GM12873 (cell line): ENCODE measurements around the gene GSAP.

Experiments used
- CTCF ChIP-seq: IDR thresholded peaks from 2 replicates; pipeline ENCODE4 v1.5.1; 2012; ENCODE audit warnings: low read depth, mild to moderate bottlenecking, moderate library complexity, low read length, control low read depth; ENCODE audit not compliant: insufficient read depth; ENCODE audit errors: missing control alignments

Gene GSAP

GRCh38 chr7:77425101-77426051 is 9.2 kb upstream of the GSAP start:
- TF ChIP-seq CTCF, result no peak

- TF ChIP-seq CTCF, result no peak
Measured at GRCh38 chr7:77422500-77422899, 6.4 kb upstream of the GSAP start.

- TF ChIP-seq CTCF, result no peak
Measured at GRCh38 chr7:77420986-77421672, 5.0 kb upstream of the GSAP start.

GRCh38 chr7:77420438-77420837 is 4.3 kb upstream of the GSAP start:
- TF ChIP-seq CTCF, result no peak

GRCh38 chr7:77419102-77419501 is 3.0 kb upstream of the GSAP start:
- TF ChIP-seq CTCF, result no peak

GRCh38 chr7:77417801-77418200 is 1.7 kb upstream of the GSAP start:
- no peak for TF ChIP-seq CTCF

GRCh38 chr7:77416621-77417371 is 647 bp upstream of the GSAP start:
- no peak for TF ChIP-seq CTCF
